ENCODE data around the gene TTC39C.
A peak's percentile ranks its signal among the peaks of the same experiment; 100 is the strongest.

TTC39C gene

DNA sequence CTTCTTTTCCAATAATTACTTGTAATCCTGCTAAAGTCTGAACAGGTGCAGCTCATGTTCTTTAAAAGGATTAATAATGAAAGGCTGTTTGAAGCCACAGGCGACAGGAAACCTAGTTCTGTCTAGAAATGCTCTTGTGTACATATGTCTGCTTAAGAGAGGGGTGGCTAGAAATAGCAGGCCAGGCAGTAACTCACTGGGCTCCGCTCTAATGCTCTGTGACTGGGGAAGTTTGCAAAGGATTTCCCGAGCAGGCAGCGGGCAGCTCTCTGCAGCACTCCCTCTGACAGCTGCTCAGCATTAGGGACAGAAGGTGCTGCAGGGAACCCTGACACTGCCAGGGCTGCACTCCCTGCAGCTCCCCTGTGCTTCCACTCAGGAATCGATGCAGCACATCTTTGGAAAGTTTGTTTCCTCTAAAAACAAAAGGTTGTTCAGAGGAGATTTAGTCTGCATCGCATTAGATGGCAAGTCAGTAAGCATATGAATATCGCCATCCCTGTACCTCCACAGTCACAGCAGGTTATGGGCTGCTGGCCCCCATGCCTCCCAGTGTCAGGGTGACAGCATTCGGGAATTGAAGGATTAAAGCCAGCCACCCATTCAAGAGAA is 33.1 kb upstream of the TTC39C start:
- peak; percentile 26 to 35 for DNase-seq (ENCODE audit: low spot score in 2 of 2)
- Mint-ChIP-seq H3K27ac (peak overlapping the region; percentile 58), H3K36me3 (peaks cover 5% of the 10 kb centered on the region), H3K4me3 (peak overlapping the region; percentile 45), H3K4me1 (peaks cover 21% of the 10 kb centered on the region), H3K27me3 (no peaks in the 10 kb centered on the region), H3K9me3 (peaks cover 4% of the 10 kb centered on the region)
- ATAC-seq (ENCODE audit: low read depth): peak; percentile 99

GRCh38 chr18:23982155-23983079 is 32.1 kb upstream of the TTC39C start:
- H3K4me1 Mint-ChIP-seq: peaks cover 21% of the 10 kb centered on the region
- H3K27me3 Mint-ChIP-seq: peaks cover 1% of the 10 kb centered on the region
- ATAC-seq (ENCODE audit: low read depth): no peak
- peaks cover 3% of the 10 kb centered on the region for H3K36me3 Mint-ChIP-seq
- peaks cover 3% of the 10 kb centered on the region for H3K9me3 Mint-ChIP-seq
- peak overlapping the region; percentile 3 for H3K27ac Mint-ChIP-seq
- no peak overlapping the region for H3K4me3 Mint-ChIP-seq
- DNase-seq (ENCODE audit: low spot score in 2 of 2): no peak

GRCh38 chr18:23983112-23983511 is 31.4 kb upstream of the TTC39C start:
- ATAC-seq (ENCODE audit: low read depth) (no peak), DNase-seq (ENCODE audit: low spot score in 2 of 2) (no peak)
- Mint-ChIP-seq H3K4me3 (no peak overlapping the region), H3K9me3 (peaks cover 1% of the 10 kb centered on the region), H3K36me3 (peaks cover 1% of the 10 kb centered on the region), H3K4me1 (peaks cover 17% of the 10 kb centered on the region), H3K27me3 (peaks cover 1% of the 10 kb centered on the region), H3K27ac (no peak overlapping the region)

DNA sequence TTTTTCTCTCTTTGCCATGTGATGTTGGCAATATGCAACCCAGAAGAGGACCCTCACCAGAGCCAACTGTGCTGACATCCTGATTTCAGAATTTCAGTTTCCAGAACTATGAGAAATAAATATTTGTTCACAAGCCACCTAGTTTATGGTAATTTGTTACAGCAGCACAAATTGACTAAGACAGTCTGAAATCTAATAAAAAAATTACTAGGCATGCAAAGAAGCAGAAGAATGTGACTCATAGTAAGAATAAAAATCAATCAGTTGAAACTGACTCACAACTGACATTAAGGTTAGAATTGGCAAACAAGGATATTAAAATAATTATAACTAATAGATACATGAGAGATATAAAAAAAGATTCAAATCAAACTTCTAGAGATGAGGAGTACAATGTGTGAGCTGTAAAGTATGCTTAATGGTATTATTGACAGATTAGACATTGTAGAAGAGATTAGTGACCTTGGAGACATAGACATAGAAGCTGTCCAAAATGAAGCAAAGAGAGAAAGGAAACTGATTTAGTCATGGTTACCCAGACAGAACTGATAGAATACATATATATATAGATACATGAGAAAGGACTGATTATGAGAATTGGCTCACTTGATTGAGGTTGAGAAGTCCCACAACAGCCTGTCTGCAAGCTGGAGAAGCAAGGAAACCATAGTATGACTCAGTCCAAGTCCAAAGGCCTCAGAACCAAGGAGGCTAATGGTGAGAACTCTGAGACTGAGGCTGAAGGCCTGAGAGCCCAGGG is 27.8 kb upstream of the TTC39C start:
- peaks cover 1% of the 10 kb centered on the region for H3K9me3 Mint-ChIP-seq
- H3K4me1 Mint-ChIP-seq: peaks cover 7% of the 10 kb centered on the region
- DNase-seq (ENCODE audit: low spot score in 2 of 2): no peak
- H3K36me3 Mint-ChIP-seq: peaks cover 1% of the 10 kb centered on the region
- H3K27ac Mint-ChIP-seq: no peak overlapping the region
- peaks cover 1% of the 10 kb centered on the region for H3K27me3 Mint-ChIP-seq
- no peak for ATAC-seq (ENCODE audit: low read depth)
- no peak overlapping the region for H3K4me3 Mint-ChIP-seq

DNA sequence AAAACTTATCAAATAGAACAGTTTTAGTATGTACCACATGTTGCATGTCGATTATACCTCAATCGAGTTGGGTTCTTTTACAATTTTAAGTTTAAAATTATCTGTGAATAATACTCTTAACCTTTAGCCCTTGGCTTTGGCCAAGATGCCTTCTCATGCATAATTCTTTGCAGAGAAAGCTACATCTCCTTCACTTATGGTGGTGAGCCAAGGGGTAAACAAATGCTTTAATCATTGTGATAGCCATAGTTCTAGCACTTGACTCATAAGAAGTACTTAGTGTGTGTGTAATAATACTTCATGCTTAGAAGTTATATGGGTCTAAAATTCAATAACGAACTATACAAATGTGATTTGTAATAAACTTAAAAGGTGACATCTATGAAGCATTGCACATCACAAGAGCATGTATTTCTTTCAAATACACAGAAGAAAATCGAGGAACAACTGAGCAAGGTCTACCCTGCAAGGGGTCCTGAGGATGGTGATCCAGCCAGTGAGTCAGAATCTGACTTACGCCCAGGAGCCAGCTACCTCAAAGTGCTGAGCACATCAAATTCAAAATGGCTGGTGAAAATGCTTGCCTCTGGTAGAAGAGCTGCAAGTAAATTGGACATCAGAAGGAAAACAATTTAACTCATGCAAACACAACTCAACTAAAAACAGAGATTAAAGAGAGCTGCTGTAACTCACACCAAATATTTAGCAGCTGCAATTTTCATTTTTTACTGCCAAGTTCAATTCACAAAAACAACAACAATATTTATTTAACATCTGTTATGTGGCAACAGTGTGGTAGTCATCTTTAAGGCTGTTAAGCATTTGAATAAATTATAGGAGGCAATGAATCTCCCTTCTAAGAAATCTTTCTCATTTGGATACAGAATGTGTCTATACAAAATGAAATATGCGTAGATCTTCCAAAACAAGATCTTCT is 23.8 kb upstream of the TTC39C start:
- Mint-ChIP-seq H3K9me3 (peaks cover 1% of the 10 kb centered on the region), H3K36me3 (peaks cover 1% of the 10 kb centered on the region), H3K4me3 (no peak overlapping the region), H3K27me3 (peaks cover 3% of the 10 kb centered on the region), H3K27ac (no peak overlapping the region), H3K4me1 (peaks cover 5% of the 10 kb centered on the region)
- no peak for ATAC-seq (ENCODE audit: low read depth)
- no peak for DNase-seq (ENCODE audit: low spot score in 2 of 2)

- Mint-ChIP-seq H3K4me3 (no peak overlapping the region), H3K36me3 (no peaks in the 10 kb centered on the region), H3K4me1 (peaks cover 5% of the 10 kb centered on the region), H3K27me3 (peaks cover 2% of the 10 kb centered on the region), H3K27ac (no peak overlapping the region), H3K9me3 (no peaks in the 10 kb centered on the region)
- ATAC-seq (ENCODE audit: low read depth) (no peak), DNase-seq (ENCODE audit: low spot score in 2 of 2) (no peak)
These were observed 22.2 kb upstream of the TTC39C start for GRCh38 chr18:23992089-23992940.

DNA sequence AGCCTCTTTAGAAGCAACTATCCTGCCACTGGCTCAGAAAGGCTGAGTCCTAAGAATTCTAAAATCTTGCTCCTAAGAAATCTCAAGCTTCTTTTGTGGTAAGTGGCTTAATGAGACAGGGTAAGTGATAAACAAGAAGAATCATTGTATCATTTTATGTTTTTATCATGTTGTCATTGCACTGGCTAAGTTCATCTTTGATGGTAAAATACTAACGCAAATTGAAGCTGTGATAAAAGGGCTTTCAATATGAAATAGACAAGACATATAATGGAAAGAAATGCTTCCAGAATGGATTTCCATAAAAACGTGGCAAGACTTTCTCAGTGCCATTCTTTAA is 21.6 kb upstream of the TTC39C start:
- ATAC-seq (ENCODE audit: low read depth) (no peak), DNase-seq (ENCODE audit: low spot score in 2 of 2) (no peak)
- Mint-ChIP-seq H3K9me3 (no peaks in the 10 kb centered on the region), H3K36me3 (no peaks in the 10 kb centered on the region), H3K4me3 (no peak overlapping the region), H3K27me3 (peaks cover 2% of the 10 kb centered on the region), H3K4me1 (peaks cover 5% of the 10 kb centered on the region), H3K27ac (no peak overlapping the region)

DNA sequence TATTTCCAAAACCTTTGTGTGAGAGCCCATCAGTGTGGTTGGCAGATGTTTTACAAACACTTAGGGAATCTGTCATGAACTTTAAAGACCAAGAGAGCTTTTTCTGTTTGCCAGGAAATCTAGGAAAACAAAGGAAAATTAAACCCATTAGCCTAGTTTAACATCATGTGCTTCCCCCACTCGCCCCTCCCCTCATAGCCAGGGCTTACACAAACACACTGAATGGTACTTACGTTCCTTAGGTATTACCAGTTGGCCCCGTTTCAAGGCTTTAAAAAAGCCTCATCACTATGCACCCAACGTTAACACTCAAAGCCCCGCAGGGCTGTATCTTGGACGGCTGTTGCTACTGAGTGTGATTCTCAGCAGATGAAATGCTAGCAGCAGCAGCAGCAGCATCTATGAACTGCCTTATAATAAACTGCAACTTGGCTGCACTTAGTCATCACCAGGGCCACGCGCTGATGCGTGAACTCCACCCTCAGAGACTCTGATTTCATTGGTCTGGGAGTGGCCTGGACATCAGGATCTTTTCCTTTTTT is 20.1 kb upstream of the TTC39C start:
- peak overlapping the region; percentile 43 for H3K4me3 Mint-ChIP-seq
- no peaks in the 10 kb centered on the region for H3K36me3 Mint-ChIP-seq
- H3K27ac Mint-ChIP-seq: no peak overlapping the region
- ATAC-seq (ENCODE audit: low read depth) (peak; percentile 29), DNase-seq (ENCODE audit: low spot score in 2 of 2) (no peak)
- peaks cover 5% of the 10 kb centered on the region for H3K4me1 Mint-ChIP-seq
- peaks cover 2% of the 10 kb centered on the region for H3K27me3 Mint-ChIP-seq
- H3K9me3 Mint-ChIP-seq: no peaks in the 10 kb centered on the region

GRCh38 chr18:23995180-23995579 is 19.4 kb upstream of the TTC39C start:
- no peak overlapping the region for H3K27ac Mint-ChIP-seq
- H3K4me3 Mint-ChIP-seq: peak overlapping the region; percentile 7
- H3K4me1 Mint-ChIP-seq: peaks cover 8% of the 10 kb centered on the region
- peaks cover 2% of the 10 kb centered on the region for H3K27me3 Mint-ChIP-seq
- H3K9me3 Mint-ChIP-seq: no peaks in the 10 kb centered on the region
- ATAC-seq (ENCODE audit: low read depth) (no peak), DNase-seq (ENCODE audit: low spot score in 2 of 2) (no peak)
- no peaks in the 10 kb centered on the region for H3K36me3 Mint-ChIP-seq

GRCh38 chr18:23998018-23998417 is 16.5 kb upstream of the TTC39C start:
- ATAC-seq (ENCODE audit: low read depth) (no peak), DNase-seq (ENCODE audit: low spot score in 2 of 2) (no peak)
- H3K9me3 Mint-ChIP-seq: no peaks in the 10 kb centered on the region
- H3K27ac Mint-ChIP-seq: no peak overlapping the region
- no peaks in the 10 kb centered on the region for H3K36me3 Mint-ChIP-seq
- peaks cover 18% of the 10 kb centered on the region for H3K4me1 Mint-ChIP-seq
- peaks cover 2% of the 10 kb centered on the region for H3K27me3 Mint-ChIP-seq
- no peak overlapping the region for H3K4me3 Mint-ChIP-seq

GRCh38 chr18:23998820-23999219 is 15.7 kb upstream of the TTC39C start:
- H3K4me3 Mint-ChIP-seq: no peak overlapping the region
- H3K9me3 Mint-ChIP-seq: no peaks in the 10 kb centered on the region
- peaks cover 20% of the 10 kb centered on the region for H3K4me1 Mint-ChIP-seq
- no peaks in the 10 kb centered on the region for H3K36me3 Mint-ChIP-seq
- peaks cover 2% of the 10 kb centered on the region for H3K27me3 Mint-ChIP-seq
- ATAC-seq (ENCODE audit: low read depth) (no peak), DNase-seq (ENCODE audit: low spot score in 2 of 2) (no peak)
- H3K27ac Mint-ChIP-seq: no peak overlapping the region

GRCh38 chr18:24000613-24001490 is 13.7 kb upstream of the TTC39C start:
- Mint-ChIP-seq H3K4me1 (peaks cover 18% of the 10 kb centered on the region), H3K9me3 (no peaks in the 10 kb centered on the region), H3K27ac (peak overlapping the region; percentile 48), H3K36me3 (no peaks in the 10 kb centered on the region), H3K4me3 (peak overlapping the region; percentile 59), H3K27me3 (no peaks in the 10 kb centered on the region)
- ATAC-seq (ENCODE audit: low read depth) (peak; percentile 45), DNase-seq (ENCODE audit: low spot score in 2 of 2) (no peak)

All from memory B cell (primary cell).